Endothelial cell of hepatic sinusoid (primary cell): ENCODE results near the gene RGPD6.
"Not testable (repeated sequence)": the region's sequence is repeated elsewhere in the genome, so short reads cannot be mapped to it uniquely, and the experiment has no call there.

Source experiments
- in situ Hi-C: cut with HindIII; loops from 2 replicates; pipeline ENCODE4 v1.10.0; 2017; ENCODE audit warnings: low sequenced_read_pairs

Gene RGPD6

DNA sequence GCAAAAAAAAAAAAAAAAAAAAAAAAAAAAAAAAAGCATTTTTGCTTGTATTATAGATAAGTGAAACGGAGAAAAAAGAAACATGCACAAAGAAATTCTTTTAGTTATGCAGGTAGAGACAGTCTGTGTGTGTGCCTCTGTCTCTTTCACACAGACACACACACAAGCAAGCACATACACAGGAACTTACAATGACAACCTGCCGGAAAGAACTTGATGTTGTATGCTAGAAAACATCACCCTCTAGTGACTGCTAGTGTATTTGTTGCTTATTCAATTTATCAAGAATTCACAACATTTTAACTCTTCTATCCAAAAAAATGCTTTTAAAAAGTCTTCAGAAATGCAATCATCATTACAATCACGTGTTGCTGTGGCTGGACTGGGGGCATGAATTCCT, 95.8 kb downstream of the RGPD6 start:
- in situ Hi-C loops = not testable (repeated sequence)

DNA sequence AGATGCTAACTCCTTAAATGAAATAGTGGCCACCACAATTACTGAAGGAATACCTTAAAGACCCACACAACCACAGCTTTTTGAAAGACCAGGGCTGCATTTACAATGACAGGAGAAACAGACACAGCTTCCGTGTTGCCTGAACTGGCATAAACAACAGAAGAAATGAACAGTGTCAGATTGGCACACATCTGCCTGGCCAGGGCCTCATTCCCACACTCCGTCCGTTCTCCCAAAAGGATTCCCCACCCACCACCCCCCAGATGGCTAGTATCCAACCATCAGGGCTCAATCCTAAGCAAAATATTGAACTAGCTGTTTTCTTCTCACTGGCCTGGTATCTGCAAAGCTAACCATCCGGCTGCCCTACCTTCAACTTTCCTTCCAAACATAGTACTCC, 96.9 kb downstream of the RGPD6 start:
- in situ Hi-C loops = not testable (repeated sequence)

DNA sequence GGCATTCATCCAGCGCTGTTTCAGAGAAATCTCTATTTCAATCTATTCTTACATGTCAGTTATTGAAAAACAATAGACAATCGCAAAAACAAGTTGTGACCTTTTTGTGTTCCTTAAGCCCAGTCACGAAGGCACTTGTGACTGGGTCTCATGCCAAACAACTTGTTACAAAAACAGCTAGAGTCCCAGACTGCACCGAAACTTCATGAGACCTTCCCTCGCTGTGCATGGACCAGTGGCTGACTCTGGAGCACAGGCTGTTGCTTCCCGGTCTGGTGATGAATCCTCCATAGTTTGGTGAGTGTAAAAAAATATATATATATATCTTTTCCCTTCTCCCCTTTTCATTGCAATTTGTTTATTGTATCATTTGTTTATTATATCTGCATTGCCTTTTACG, 99.7 kb downstream of the RGPD6 start:
- in situ Hi-C loops = not testable (repeated sequence)

DNA sequence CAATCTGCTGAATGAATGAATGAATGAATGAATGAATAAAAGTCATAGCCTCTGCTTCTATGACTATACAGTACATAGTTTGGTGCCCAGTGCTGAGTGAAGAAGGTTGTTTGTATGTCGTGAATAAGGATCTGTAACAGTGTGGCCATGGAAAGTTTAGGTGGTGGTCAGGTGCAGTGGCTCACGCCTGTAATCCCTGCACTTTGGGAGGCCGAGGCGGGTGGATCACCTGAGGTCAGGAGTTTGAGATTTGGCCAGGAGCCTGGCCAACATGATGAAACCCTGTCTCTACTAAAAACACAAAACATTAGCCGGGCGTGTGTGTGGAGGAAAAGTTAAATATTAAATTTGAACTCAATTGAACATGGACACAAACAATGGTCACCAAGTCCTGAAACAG, 100.1 kb downstream of the RGPD6 start:
- in situ Hi-C loops = not testable (repeated sequence)

DNA sequence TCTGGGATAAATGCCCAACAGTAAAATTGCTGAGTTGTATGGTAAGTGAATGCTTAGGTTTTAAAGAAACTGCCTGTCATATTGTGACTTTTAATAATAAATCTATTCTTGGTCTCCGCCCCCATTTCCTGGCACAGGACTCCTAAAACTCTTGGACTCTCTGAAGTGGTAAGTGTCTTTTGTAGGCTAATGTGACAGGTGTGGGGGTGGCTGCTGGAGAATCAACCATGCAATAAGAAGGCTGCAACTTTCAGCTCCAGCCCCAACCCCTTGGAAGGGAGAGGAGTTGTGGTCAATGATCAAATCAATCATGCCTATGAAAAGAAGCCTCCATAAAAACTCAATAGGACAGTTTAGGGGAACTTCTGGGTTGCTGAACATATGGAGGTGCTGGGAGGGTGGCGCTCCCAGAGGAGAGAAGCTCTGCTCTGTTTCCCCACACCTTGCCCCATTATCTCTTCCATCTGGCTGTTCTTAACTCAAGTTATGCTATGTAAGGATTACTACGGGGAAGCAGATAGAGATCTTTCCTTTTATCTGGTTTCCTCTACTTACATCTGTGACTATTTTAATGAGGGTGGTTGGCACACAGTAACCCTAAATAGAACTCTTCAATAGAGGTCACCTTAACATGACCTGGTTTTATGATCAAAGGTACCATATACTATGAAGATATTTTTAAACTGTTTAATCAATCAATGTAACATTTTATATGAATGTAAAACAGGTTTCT, 101.2 kb downstream of the RGPD6 start:
- in situ Hi-C loops = not testable (repeated sequence)

DNA sequence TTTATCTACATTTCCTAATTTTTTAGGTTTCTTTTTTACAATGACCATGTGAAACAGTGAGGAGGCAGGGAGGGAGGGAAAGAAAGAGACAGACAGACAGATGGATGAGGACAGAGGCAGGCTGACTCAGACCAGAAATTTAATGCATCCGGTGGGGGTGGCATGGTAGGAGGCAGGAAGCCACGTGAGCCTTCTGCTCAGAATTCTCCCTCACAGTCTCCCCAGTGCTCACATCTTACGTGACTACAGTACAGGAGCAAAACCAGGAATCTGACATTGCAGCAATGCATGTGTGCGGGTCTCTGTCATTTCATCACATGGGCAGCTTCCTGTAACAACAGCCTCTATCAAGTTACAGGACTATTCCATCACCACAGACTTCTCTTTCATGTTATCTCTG, 102.1 kb downstream of the RGPD6 start:
- in situ Hi-C loops = not testable (repeated sequence)

DNA sequence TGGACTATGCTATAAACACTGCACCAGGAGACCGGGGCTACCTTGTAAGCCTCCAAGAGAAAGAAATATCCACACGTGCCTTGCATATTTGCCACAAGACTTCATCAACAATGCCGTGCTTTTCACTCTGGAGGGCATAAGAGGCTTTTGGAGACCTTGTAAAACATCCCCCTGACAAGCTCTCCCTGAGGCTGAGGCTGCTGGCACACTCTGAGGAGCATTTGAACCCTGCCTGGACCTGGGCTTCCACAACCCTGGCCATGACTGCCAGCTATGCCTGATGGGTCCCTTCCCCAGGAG, 104.0 kb downstream of the RGPD6 start:
- in situ Hi-C loops = not testable (repeated sequence)

DNA sequence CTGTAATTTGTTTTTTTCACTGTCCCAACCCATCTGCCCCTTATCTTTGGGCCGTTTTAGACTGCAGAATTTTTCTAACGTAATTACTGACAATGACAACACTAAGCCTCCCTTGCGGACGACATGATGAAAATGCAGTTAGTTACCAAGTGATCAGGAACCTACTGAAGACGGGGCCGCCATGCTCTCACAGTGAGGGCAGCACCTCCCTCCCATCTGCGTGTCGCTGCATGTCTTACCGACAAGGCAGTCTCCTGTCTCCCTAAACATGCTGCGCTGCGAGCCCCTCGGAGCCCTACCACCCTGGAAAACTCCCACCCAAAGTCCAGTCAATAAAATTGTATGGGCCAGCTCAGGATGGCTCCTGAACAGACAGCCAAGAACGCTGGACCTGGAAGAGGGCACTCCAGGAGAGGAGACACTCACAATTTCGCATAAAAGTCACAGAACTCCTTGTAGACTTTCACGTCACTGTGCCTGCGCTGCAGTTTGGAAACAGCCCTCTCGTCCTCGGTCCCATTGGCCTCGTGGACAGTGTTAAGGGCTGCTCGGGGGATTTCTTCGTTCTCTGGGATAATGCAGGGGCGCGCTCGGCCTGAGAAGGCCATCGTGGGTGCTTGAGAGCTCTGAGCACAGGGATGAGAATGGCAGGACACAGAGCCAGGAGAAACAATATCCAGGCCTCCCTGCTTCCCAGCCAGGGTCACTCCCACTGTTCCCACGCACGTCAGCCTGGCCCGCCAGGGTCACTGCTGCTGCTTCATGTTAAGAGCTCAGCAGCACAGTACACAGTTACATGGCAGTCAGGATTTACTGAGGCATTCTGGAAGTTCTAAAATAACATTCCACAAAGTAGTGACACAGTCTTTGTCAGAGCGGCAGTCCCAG, 104.6 kb downstream of the RGPD6 start, which contains the start of gene LIMS4:
Gene LIMS4, minus strand, starts transcription at position 646 of the 888 bp plus-strand sequence. Its CDS starts 38 bp downstream, at position 608.
- in situ Hi-C loops = not testable (repeated sequence)

DNA sequence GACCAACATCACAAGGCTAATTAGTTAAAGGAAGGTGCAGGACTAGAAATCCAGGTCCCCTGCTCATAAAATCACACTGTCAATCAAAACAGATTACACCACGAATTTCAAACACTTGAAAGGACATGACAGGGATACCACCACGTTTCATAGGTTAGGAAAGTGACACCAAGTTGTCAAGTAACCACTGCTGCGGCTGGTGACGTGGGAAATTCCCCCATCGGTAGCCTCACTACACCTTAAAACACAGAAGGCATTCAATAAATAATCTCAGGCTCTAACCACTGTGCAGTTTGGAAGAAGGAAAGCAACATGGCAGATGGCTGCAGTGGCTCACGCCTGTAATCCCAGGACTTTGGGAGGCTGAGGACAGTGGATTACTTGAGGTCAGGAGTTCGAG, 108.1 kb downstream of the RGPD6 start:
- in situ Hi-C loops = not testable (repeated sequence)

DNA sequence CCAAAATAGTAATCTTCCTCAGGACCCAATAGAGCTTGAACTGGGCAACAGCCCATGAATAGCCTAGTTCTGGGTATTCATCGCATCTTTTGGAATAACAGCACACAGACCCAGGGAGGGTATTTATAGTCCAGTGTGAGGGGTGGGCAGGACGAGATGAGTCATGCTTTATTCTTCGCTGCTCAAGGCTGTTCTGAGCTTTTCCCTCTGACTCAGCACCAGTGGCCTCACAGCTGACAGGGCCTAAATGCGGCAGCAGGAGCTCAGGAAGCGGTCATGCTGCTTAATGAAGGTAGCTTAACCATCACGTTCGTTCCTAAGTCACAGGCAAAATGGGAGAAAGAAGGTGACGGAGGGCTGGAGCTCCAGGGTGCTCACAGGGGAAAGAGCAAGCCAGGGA, 111.7 kb downstream of the RGPD6 start:
- in situ Hi-C loops = not testable (repeated sequence)
